HL-60 (cell line): Measurements from ENCODE around the gene TRAP1.

Experiments used
- DNase-seq, 2 experiments: peaks; one replicate each; pipeline ENCODE4 v3.0.0-alpha.2; 2010 to 2020; ENCODE audit warnings: low read depth in 1 of 2, low spot score in 1 of 2
- H3K27ac ChIP-seq: fragments of 250-450 bp; sonication (Bioruptor Pico); replicated peaks from 2 replicates; pipeline ENCODE4 v1.5.1; 2020; ENCODE audit warnings: mild to moderate bottlenecking, moderate library complexity
- H3K27me3 ChIP-seq: fragments of 250-450 bp; sonication (Bioruptor Pico); 2 replicates; pipeline ENCODE4 v1.5.1; 2021; ENCODE audit warnings: mild to moderate bottlenecking, moderate library complexity; ENCODE audit not compliant: insufficient read depth, poor library complexity, severe bottlenecking
- H3K4me3 ChIP-seq: replicated peaks from 2 replicates; pipeline ENCODE4 v1.5.1; 2011; ENCODE audit warnings: mild to moderate bottlenecking, control low read depth, low read length; ENCODE audit not compliant: insufficient read depth
- GABPA ChIP-seq: IDR thresholded peaks from 2 replicates; pipeline ENCODE4 v1.6.1; 2012; ENCODE audit warnings: low read depth
- POLR2AphosphoS5 ChIP-seq: IDR thresholded peaks from 2 replicates; pipeline ENCODE4 v1.6.1; 2012; ENCODE audit warnings: low read depth
- SPI1 ChIP-seq: IDR thresholded peaks from 2 replicates; pipeline ENCODE4 v1.6.1; 2012; ENCODE audit warnings: low read depth, mild to moderate bottlenecking, borderline replicate concordance
- TF ChIP-seq, protein P1 (sequence below): IDR thresholded peaks from one replicate; pipeline ENCODE4 v1.5.1; 2011; ENCODE audit warnings: low read length, control low read depth, inconsistent platforms; ENCODE audit not compliant: insufficient read depth
- TF ChIP-seq, protein P2 (sequence below): IDR thresholded peaks from 2 replicates; pipeline ENCODE4 v1.6.1; 2012; ENCODE audit warnings: low read depth; ENCODE audit not compliant: insufficient replicate concordance

Gene TRAP1

DNA sequence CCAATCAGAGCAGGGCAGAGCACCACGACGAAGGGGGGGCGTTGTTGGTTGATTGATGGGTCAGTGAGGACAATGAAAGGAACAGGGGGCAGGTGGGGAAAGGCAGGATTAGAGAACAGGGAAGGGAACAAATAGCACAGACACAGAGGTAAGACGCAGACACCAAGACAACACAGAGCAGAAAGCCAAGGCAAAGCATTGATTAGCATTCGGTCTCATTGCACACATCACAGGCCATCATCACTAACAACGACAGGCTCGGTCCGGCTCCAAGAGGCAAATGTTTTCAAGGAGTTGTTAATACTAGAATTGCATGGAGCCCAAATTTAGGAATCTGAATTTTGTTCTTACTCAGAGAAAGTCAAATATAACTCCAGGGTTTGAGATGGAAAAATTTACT is 34.6 kb upstream of the TRAP1 start:
- no peak overlapping the region for H3K4me3 ChIP-seq
- no peak overlapping the region for H3K27ac ChIP-seq
- TF ChIP-seq, protein P1, sequence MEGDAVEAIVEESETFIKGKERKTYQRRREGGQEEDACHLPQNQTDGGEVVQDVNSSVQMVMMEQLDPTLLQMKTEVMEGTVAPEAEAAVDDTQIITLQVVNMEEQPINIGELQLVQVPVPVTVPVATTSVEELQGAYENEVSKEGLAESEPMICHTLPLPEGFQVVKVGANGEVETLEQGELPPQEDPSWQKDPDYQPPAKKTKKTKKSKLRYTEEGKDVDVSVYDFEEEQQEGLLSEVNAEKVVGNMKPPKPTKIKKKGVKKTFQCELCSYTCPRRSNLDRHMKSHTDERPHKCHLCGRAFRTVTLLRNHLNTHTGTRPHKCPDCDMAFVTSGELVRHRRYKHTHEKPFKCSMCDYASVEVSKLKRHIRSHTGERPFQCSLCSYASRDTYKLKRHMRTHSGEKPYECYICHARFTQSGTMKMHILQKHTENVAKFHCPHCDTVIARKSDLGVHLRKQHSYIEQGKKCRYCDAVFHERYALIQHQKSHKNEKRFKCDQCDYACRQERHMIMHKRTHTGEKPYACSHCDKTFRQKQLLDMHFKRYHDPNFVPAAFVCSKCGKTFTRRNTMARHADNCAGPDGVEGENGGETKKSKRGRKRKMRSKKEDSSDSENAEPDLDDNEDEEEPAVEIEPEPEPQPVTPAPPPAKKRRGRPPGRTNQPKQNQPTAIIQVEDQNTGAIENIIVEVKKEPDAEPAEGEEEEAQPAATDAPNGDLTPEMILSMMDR: no peak
- no peaks in the 10 kb centered on the region for H3K27me3 ChIP-seq
- DNase-seq: no peak

DNA sequence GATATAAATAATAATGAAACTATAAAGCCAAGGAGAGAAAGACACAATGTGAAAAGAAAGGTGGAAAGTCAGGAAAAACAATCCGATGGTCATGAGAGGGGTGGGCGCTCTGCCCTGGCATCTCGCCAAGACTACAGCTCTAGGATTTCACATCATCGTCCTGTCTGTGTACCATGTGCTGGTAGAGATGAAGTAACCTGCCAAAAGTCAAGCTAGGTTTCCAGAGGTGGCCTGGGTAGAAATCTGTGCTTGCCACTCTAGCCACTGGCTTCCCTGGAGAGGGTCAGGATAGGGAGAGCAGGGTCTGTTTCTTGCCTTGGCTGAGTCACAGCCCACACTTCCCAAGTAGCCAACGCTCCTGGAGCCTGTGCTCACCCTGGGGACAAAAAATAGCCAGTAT is 31.0 kb upstream of the TRAP1 start:
- Histone ChIP-seq H3K4me3 (no peak overlapping the region), H3K27ac (no peak overlapping the region), H3K27me3 (no peaks in the 10 kb centered on the region)
- TF ChIP-seq POLR2AphosphoS5 (no peak), GABPA (no peak), SPI1 (no peak)
- TF ChIP-seq, protein P2, sequence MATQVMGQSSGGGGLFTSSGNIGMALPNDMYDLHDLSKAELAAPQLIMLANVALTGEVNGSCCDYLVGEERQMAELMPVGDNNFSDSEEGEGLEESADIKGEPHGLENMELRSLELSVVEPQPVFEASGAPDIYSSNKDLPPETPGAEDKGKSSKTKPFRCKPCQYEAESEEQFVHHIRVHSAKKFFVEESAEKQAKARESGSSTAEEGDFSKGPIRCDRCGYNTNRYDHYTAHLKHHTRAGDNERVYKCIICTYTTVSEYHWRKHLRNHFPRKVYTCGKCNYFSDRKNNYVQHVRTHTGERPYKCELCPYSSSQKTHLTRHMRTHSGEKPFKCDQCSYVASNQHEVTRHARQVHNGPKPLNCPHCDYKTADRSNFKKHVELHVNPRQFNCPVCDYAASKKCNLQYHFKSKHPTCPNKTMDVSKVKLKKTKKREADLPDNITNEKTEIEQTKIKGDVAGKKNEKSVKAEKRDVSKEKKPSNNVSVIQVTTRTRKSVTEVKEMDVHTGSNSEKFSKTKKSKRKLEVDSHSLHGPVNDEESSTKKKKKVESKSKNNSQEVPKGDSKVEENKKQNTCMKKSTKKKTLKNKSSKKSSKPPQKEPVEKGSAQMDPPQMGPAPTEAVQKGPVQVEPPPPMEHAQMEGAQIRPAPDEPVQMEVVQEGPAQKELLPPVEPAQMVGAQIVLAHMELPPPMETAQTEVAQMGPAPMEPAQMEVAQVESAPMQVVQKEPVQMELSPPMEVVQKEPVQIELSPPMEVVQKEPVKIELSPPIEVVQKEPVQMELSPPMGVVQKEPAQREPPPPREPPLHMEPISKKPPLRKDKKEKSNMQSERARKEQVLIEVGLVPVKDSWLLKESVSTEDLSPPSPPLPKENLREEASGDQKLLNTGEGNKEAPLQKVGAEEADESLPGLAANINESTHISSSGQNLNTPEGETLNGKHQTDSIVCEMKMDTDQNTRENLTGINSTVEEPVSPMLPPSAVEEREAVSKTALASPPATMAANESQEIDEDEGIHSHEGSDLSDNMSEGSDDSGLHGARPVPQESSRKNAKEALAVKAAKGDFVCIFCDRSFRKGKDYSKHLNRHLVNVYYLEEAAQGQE: no peak
- TF ChIP-seq, protein P1: no peak
- no peak for DNase-seq

GRCh38 chr16:3745751-3746355 is 28.5 kb upstream of the TRAP1 start:
- no peak overlapping the region for H3K4me3 ChIP-seq
- no peak for DNase-seq
- H3K27ac ChIP-seq: no peak overlapping the region
- H3K27me3 ChIP-seq: no peaks in the 10 kb centered on the region
- TF ChIP-seq, protein P1: no peak
- TF ChIP-seq POLR2AphosphoS5 (no peak), SPI1 (no peak), GABPA (no peak)
- TF ChIP-seq, protein P2: no peak

- DNase-seq: no peak
- TF ChIP-seq, protein P2: no peak
- TF ChIP-seq GABPA: no peak
- TF ChIP-seq SPI1: no peak
- TF ChIP-seq, protein P1: no peak
- TF ChIP-seq POLR2AphosphoS5: no peak
- no peak overlapping the region for H3K4me3 ChIP-seq
- no peak overlapping the region for H3K27ac ChIP-seq
- H3K27me3 ChIP-seq: no peaks in the 10 kb centered on the region
Observed at GRCh38 chr16:3744018-3744417, 26.7 kb upstream of the TRAP1 start.
